GF-D8 (cell line): ENCODE results near the gene CCL27.

Source experiments
- DNase-seq: peaks from one replicate; lab custom pipeline; 2025; lab: John Stamatoyannopoulos, UW

The CCL27 gene

GRCh38 chr9:34662526-34663302, at the start of gene CCL27:
Gene CCL27 (minus strand): TSS chr9:34662657. CDS start chr9:34662633, 24 bp downstream.
- no peak for DNase-seq

- no peak for DNase-seq
Measured at GRCh38 chr9:34712140-34712539, 49.7 kb upstream of the CCL27 start.

DNA sequence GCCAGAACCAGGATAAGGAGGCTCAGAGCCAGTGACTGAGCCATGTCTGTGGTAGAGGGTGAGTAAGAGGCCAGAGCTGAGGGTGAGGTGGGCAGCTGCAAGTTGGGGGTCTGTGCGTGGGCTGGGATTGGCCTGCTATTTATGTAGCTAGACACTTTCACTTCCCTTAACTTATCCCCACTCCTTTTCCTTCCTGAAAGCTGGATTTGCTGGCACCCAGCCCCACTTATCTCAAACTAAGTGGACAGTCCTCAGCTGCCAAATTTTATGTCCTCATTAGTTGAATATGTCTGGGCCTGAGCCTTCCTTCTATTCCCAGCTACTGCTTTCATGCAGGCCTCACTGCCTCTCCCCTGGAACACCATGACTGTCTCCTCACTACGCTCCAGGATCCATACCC, 47.6 kb upstream of the CCL27 start, which contains the start of gene CCL21:
TSS of gene CCL21 (minus strand) at position 114 of the 400 bp plus-strand sequence. CDS start at position 44, 70 bp downstream.
- DNase-seq: no peak

- no peak for DNase-seq
Measured at GRCh38 chr9:34709196-34709978, 46.9 kb upstream of the CCL27 start.

- DNase-seq: no peak
Measured at GRCh38 chr9:34707130-34707529, 44.7 kb upstream of the CCL27 start.

- DNase-seq: peak; percentile 36
Measured at GRCh38 chr9:34701769-34702736, 39.6 kb upstream of the CCL27 start.

- no peak for DNase-seq
Measured at GRCh38 chr9:34701023-34701768, 38.7 kb upstream of the CCL27 start.

DNA sequence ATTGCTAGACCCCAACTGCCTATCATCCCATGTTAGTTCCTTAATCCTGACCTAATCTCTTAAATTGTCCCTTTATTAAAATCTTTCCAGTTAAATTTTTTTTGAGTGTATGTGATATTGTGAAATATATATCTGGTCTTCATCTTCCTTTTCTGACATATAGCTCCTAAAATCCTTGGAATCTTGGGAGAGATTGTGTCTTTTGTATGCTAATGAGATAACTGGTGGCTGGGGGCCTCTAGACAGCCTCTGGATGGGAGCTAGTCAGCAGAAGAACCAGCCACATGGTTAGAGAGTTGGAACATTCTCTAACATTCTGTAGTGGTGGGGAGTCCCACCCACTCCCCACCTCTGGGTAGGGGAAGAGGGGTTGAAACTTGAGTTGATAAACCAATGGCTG, 32.4 kb upstream of the CCL27 start:
- no peak for DNase-seq

DNA sequence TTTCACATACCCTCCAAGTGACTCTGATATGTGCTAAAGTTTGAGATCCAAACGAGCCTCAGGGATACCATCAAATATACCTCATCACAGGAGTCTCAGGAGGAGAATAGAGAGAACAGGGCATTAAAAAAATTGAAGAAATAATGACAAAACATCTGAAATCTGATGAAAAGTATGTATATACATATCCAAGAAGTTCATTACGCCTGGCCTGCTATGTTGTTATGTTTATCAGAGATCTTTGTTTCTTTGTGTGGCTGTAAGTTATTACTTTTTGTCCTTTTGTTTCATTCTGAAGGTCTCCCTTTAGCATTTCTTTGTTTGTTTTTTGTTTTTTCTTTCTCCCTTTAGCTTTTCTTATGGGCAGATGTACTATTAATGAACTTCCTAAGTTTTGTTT, 31.1 kb upstream of the CCL27 start:
- no peak for DNase-seq

DNA sequence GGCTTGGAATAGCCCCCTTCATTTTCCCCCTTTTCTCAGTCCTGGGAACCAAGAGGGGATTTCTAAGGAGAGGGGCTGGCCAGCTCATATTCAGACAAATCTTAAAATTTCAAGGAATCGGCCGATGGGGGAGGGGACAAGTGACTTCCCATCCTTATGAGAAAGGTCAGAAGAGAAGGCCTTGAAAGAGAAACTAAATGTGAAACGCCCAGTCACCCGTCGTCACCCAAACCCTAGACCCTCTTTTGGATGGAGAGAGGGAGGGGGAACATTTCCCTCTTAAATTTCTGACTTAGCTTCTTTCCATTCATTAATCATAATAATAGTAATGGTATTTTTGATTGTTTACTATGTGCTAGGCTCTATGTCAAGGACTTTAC, 29.5 kb upstream of the CCL27 start:
- DNase-seq: no peak

DNA sequence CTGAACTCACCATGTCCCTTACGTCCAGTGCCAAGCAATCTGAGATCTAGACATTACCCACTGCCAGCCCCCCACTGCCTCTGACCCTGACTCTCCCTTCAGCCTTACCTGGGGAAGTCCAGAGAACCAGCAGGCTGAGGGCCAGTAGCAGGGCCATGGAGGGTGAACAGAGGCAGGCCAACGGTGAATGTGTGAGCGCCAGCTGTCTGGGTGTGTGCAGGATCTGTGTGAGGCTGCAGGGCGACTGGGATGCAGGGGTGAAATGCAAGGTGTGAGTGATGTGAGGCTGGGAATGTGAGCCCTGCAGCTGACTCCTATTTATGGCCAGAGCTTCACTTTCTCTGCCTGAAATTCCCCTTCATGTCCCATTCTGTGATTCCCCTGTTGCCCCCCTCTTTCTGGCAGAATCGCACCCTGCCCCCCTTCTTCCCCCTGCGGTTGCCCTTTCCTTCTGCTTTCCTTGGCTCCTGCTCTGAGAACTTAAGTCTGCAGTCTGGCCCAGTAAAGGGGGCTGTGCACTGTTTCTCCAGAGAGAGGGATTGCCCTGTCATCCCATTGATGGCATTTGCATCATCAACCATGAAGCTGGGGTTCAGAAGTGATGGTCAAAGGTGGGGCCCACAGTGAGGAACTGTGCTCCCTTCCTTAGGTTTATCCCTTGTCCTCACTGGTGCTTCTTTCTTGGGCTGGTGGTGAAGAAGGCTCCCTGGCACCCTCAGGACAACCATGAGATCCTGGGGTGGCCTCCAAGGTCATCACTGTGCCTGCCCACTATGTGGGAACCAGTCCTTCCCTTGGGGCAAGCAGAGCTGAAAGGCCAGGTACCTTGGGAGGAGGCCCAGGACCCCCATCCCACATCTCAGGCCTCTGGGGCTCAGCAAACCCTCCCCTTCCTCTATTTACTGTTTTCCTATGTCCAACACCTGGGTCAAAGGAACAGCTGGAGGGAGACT, 28.8 kb upstream of the CCL27 start, which contains the start of gene CCL19:
TSS of gene CCL19 (minus strand) at position 294 of the 953 bp plus-strand sequence. CDS start at position 157, 137 bp downstream.
- DNase-seq: no peak

GRCh38 chr9:34689512-34689911, 27.1 kb upstream of the CCL27 start:
- no peak for DNase-seq

DNA sequence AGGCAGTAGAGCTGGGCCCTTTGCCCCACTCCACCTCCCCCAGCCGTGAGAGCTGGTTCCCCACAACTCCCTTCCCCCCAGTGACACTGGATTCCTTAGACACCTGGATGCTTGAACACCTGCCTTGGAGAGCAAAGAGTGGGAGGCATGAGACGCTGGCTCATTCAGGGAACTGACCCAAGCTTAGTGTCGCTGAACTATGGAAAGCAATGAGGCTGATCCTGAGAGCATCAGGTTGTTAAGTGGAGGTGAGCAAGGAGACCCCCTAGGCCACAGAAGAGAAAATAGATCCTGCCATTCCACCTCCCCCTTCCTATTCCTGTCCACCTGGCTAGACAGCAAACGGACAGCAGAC, 26.6 kb upstream of the CCL27 start:
- no peak for DNase-seq

DNA sequence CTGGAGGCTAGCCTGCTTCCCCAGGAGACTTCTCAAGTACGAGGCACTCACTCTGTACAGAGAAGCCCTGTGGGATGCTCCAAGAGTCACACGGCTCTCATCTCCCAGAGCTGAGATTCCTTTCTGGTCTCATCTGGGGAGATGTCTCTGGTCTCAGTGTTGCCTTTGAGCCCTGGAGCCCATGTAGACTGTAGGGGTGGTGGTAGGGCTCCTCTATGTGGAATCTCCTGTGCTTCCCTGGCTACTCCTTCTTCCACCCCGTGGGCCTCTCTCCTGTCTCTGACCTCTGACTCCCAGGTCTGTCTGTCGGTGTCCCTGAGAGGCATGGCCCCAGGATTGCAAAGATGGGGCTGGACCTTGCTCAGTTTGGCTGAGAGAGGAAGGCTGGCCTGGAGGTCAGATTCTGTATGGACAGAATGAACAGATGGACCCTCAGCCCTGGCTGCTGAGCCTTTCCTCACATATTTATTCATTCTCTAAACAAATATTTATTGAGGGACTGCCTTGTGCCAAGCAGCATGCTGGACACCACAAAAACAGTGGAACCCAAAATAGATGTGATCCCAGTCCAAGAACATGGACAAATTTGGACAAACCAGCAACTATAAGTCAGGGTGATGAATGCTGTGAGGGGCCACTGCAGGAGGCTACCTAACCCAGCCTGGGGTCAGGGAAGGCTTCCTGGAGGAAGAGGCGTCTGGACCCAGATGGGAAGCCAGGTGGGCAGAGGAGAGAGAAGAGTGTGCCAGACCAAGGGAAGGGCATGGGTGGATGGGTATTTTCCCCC, 26.1 kb upstream of the CCL27 start:
- no peak for DNase-seq

DNA sequence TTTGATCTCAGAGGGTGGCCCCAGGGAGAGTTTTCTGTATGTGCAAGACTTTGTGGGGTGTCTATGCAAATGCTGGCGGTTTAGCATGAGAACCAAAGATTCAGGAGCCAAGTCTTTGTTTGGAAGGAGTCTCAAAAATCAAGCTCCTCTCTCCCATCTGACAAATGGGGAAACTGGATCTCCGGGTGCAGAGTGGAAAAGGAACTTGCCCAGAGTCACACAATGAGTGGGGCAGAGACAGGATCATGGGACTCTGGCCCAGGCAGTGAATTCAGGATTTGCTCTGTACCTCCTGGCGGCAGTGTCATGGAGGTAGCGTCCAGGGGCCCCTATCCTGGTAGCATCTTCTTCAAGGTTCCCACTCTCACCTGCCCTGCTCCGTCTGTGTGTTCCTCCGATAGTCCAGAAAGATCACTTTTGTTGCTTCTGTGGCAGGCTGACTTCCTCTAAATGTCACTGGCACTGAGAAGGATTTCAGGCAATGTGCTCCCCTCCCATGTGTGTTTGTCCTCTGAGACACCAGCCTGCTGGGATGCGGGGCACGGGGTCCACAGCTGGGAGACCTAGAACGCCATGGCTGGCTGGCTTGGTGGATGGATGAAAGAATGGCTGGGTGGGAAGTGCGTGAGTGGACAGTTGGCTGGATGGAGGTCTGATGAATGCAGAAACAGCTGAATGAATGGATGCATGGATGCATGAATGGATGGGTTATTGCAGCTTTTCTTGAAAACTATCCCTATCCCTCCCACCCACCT, 25.0 kb upstream of the CCL27 start:
- no peak for DNase-seq

DNA sequence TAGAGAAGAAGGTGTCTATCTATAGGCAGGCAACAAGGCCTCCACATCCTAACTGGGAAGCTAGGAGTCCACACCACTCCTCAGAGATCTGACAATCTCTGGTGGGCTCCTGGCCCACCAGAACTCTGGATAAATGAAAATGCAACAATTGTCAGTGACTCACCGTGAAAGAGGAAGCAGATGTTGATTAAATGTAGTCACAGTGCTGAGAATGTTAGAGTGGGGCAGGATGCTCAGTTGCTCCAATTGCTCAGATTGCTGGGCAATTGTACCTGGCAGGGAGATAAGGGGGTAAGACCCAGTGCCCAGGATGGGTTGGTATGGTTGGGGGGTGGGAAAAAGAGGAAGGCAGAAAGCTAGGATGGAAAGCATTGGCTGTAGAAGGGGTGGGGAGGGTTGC, 24.3 kb upstream of the CCL27 start:
- no peak for DNase-seq

- DNase-seq: no peak
Measured at GRCh38 chr9:34686231-34686630, 23.8 kb upstream of the CCL27 start.

GRCh38 chr9:34685591-34685990, 23.1 kb upstream of the CCL27 start:
- DNase-seq: no peak

DNA sequence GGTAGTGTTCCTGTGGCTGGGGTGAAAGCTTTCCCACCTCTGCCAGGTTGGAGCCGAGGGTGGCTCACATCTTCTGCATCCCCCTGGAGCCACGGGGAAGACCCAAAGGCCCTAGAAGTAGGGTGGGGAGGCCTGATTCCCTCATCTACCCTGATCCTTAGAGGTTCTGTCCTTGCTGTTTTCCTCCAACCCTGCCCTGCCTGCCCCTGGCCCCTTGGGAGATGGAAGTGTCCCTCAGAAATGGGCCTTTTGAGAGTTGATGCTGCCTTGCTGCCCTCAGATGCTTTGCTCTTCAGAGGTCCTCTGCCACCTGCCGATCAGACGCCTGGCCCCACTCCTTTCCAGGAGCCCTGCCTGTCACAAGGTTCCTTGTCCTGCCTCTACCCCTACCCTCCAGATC, 22.4 kb upstream of the CCL27 start:
- no peak for DNase-seq
